GM21529 (cell line): ENCODE results near the gene C5AR1.
"Not testable (repeated sequence)": the region's sequence is repeated elsewhere in the genome, so short reads cannot be mapped to it uniquely, and the experiment has no call there.

Experiments used
- ATAC-seq: cut with Tn5 transposase; IDR thresholded peaks from one replicate; pipeline ENCODE4 v1.9.1; 2021; ENCODE audit not compliant: unreplicated experiment

Gene C5AR1

DNA sequence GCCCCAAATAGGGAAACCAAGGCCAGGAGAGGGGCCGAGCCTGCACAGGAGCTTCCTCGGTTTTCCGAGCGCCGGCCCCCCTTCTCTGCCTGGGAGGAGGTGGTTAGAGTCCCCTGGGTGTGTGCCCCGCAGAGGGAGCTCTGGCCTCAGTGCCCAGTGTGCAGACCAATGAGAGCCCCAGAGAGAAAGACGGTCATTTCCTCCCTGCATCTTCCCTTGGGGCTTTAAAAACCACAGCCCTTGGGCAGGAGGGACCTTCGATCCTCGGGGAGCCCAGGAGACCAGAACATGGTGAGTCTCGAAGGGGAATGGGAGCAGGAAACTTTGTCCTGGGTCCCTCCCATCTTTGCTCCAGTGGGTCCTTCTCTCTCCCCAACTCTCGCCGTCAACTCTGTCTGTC is at the start of gene C5AR1:
Gene C5AR1 (plus strand): TSS at position 254 of the 400 bp plus-strand sequence. CDS start 35 bp downstream, at position 289.
- ATAC-seq, result no peak

GRCh38 chr19:47260476-47260875 is 49.2 kb upstream of the C5AR1 start:
- no peak for ATAC-seq

DNA sequence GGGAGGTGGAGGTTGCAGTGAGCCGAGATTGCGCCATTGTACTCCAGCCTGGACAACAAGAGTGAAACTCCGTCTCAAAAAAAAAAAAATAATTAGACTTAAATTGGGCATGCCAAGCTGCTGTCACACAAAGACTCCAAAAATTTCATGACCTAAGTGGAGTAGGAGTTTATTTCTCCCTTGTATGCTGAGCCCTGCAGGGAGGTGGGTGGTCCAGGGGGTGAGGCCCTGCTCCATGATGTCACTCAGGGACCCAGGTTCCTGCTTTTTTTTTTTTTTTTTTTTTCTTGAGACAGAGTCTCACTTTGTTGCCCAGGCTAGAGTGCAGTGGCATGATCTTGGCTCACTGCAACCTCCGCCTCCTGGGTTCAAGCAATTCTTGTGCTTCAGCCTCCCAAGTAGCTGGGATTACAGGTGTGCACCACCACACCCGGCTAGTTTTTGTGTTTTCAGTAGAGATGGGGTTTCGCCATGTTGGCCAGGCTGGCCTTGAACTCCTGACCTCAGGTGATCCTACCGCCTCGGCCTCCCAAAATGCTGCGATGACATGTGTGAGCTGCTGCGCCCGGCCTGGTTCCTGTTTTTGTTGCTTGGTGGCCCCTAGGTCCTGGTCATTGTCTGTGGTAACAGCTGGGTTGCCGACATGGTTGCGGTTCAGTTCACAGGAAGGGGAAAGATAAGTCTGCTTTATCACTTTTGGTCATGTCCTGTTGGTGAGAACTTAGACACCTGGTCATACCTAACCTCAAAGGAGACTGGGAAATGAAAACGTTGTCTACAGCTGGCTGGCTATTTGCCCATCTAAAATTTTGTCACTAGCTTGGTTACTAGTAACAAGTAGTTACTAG is 47.5 kb upstream of the C5AR1 start:
- peak; percentile 74 for ATAC-seq

- no peak for ATAC-seq
Measured at GRCh38 chr19:47264629-47265028, 45.0 kb upstream of the C5AR1 start.

DNA sequence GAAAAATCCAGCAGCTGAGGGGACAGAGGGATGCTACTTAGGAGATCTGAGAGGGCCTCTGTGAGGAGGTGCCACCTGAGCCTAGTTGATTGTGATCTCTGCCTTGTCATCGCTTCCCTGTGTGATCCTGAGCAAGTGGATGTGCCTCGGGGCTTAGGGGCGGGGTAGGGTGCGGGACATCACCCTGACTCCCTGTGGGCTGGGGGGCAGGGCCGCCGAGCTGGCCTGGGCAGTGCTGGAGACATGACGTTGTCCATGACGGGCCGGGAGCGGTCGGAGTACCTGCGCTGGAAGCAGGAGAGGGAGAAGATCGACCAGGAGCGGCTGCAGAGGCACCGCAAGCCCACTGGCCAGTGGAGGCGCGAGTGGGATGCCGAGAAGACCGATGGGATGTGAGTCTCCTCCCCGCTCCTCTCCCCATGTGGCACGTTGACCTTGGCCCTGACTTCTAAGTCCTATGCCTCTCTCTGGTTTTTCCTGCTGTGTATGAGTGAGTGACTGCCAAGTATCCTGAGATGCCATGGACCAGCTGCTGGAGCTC is 43.2 kb upstream of the C5AR1 start:
- no peak for ATAC-seq

DNA sequence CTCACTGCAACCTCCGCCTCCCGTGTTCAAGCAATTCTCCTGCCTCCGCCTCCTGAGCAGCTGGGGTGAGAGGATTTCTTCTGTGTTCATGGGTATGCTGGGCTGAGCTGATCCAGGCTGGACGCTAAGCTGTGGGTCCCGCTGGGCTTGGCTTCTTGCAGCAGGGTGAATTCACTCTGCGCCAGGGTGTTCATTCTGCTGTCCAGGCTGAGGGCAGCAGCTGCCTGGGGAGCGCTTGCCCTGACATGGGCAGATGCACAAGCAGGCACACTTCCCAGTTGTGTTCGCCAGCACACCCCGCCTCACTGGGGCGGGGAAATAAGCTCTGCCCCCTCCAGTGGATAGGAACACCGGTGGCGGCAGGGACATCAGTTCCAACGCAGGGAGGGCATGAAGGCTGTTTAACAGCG is 42.3 kb upstream of the C5AR1 start:
- ATAC-seq, result no peak

GRCh38 chr19:47268028-47268427 is 41.6 kb upstream of the C5AR1 start:
- no peak for ATAC-seq

DNA sequence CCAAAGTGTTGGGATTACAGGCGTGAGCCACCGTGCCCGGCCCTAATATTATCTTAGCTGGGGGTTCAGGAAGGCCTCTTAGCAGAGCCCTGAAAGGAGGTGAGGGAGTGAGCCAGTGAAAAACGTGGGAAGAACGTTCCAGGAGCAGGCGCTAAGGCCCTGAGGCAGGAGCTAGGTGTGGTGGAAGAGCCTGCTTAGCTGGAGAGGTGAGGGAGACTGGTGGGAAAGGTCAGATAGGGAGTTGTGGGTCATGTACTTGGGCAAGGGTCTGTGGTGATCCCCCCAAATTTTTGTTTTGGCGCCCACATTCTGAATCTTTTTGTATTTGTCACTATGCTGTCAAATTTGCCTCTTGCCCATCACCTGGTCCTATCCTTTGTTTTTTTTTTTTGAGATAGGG is 40.1 kb upstream of the C5AR1 start:
- no peak for ATAC-seq

DNA sequence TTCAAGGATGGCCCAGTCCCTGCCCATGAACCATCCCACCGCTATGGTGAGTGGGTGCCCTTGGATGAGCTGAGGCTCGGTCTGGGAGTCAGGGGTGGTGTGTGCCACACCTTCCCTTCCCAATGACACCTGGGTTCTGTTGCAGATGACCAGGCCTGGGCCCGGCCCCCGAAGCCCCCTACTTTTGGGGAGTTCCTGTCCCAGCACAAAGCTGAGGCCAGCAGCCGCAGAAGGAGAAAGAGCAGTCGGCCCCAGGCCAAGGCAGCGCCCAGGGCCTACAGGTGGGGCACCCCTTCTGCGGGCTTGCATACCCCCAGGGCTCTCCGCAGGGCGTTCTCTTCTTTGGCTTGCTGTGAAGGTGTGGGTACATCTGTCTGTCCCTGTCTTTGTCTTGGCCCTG is 39.3 kb upstream of the C5AR1 start:
- ATAC-seq, result no peak

DNA sequence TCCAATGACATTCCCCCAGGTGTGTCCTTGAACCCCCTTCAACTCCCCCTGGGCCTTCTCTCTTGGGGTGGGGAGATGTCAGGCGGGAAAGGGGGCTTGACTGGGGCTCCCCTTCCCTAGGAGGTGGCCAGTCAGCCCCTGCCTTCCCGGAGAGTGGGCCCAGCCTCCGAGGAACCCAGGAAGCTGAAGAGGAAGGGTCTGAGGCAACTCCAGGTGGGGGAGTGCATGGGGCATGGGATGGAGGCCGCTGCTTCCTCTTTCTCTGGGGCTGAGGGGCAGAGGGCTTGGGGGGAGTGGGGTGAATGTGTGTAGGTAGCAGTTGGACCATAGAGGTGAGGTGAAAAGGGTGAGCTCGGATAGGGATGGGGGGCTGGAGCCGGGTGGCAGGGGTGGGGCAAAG is 37.7 kb upstream of the C5AR1 start:
- ATAC-seq, result no peak

DNA sequence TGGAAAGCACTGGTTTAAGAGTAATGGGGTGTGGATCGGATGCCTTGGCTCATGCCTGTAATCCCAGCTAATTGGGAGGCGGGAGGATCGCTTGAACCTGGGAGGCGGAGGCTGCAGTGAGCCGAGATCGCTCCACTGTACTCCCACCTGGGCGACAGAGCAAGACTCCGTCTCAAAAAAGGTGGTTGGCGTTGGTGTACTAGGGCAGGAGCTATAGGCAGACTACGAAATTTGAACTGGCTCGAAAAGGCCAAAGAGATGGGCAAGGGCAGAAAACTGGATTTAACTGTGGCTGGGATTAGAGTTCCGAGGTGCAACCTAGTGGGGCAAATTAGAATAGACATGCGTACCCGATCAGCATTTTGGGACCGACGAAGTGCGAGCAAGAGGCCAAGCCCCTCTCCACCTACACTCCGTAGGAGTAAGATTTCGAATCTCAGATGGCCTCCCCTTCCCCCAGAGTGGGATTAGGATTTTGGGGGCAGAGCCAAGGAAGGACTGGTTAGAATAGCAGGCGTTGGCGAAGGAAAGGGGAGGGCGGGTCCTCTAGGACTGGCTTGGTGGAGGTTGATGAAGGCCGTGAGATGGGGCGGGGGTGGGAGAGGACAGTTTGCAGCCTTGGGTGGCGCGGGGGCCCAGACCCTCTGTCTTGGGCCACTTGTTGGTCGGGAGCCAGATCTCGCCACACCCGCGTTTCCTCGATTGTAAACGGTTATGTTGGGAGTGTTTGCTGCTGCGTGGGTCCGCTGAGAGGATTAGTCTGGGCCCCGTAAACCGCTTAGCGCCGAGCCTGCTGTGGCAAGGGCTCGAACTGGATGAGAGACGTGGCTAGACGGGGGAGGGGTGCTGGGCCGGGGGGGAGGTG is 37.0 kb upstream of the C5AR1 start:
- ATAC-seq, result no peak

DNA sequence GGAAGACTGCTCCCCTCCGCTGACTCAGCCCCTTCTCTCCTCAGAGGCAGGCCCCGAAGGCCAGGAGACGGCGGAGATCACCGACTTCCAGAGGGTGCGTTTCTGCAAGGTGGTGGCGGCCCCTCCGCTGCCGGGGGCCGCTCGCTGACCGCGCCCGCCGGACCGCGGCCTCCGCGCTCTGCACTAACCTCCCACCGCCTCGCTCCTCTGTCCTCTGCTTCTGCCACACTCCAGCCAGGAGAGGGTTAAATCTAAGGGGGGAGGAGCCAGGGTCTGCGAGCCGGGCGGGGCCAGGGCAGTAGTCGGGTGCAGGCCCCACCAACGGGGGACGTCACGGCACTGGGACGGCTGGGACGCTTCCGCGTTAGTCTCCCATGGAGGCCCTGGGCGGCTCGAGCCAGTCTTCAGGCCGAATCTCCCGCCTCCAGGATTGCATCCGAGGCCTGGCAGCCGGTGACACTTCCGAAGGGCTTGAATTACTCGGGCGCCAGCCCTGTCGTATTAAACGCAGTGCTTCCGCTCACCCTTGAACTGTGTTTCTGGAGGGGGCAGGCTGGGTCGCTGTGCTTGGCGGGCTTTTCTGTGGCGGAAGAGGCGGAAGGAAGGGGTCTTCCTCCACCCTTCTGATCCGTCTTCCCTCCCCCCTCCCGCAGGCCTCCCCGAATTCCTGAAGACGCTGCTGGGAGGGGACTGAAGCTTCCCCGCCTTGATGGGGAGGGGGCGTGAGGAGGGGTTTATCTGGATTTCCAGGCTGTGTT is 36.2 kb upstream of the C5AR1 start:
- peak; percentile 66 for ATAC-seq

GRCh38 chr19:47274071-47274890 is 35.4 kb upstream of the C5AR1 start, which contains the start of gene INAFM1:
INAFM1 (plus strand) TSS chr19:47274885; CDS start chr19:47274920, 35 bp downstream.
- ATAC-seq, result peak; percentile 45

DNA sequence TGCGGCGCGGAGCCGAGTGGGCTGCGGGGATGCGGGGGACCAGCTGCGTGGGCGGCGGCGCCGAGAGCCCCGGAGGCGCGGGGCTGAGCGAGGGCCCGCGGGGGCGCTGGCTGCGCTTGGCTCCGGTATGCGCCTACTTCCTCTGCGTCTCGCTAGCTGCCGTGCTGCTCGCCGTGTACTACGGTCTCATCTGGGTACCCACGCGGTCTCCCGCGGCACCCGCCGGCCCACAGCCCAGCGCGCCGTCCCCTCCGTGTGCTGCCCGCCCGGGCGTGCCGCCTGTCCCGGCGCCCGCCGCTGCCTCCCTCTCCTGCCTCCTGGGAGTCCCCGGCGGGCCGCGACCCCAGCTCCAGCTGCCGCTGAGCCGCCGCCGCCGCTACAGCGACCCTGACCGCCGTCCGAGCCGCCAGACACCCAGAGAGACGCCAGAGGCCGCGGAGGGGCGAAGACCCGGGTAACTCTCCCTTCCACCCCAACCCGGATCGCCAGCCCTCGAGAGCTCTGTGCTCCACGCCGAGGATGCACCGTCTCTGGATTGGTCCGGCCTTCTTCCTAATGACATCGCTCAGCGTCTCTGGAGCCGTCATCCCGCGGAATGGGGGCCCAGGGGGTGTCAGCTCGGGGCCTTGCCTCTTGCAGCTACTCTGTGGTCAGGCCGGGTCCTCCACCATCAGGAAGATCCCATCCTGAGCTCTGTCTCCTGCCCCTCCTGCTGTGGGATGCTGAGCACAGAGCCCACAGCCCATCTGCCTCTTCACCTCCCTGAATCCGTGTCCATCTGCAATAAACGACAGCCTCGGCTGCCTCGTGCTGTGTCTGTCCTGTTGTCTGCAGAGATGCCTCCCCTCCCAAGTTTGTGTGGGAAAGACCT is 34.5 kb upstream of the C5AR1 start:
- ATAC-seq, result peak; percentile 26

GRCh38 chr19:47275791-47276461 is 33.7 kb upstream of the C5AR1 start:
- no peak for ATAC-seq

DNA sequence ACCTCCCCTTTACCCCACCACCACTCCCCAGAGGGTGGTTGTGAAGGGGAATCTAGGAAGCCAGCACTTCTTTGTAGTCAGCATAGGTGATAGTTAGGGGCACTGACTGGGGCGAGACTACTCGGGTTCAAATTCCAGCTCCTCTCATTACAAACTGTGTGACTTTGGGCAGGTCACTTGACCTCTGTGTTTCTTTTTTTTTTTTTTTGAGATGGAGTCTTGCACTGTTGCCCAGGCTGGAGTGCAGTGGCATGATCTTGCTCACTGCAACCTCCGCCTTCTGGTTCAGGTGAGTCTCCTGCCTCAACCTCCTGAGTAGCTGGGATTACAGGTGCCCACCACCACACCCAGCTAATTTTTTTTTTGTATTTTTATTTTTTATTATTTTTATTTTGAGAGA is 33.1 kb upstream of the C5AR1 start:
- ATAC-seq, result not testable (repeated sequence)

GRCh38 chr19:47280183-47280797 is 29.4 kb upstream of the C5AR1 start:
- no peak for ATAC-seq
